HG02642 (cell line): ENCODE results near the gene SULF2.

Source experiments
- ATAC-seq: cut with Tn5 transposase; IDR thresholded peaks from one replicate; pipeline ENCODE4 v1.9.1; 2021; ENCODE audit warnings: mild to moderate bottlenecking; ENCODE audit not compliant: unreplicated experiment, poor library complexity

Gene SULF2

DNA sequence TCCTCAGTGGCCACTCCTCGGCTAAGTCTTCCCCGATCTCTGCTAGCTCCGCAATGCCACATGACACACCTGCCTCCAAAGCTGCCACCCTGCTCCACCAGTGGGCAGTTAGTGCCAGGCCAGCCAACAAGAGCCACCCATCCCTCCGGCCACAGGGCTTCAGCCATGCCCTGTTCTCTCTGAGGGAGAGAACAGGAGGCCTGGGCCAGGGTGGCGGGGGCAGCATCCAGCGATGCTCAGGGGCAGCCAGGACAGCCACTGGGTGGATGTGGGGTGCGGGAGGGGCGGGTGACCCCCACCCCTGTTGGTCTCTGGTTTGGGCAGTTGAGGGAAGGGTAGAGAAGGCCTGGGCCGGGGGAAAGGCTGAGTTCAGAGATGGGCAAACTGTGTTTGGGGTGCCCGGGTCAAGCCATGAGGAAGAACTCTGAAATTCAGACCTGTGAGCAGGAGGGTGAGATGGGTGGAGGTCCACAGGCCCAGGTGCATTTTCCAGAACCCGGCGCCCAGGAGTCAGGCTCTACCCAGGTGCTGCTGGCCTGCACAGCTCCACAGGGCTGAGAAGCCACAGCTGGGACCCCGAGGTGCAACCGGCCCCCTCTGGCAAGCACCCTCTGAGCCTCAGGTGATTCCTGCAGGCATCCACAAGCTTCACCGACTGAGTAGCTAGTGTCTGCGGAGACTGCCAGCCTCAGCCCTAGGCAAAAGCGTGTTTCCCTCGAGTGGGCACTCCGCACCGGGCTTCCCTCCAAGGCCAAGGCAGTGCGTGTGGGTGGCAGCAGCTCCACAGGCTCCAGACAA lies 91.1 kb downstream of the SULF2 start:
- no peak for ATAC-seq

DNA sequence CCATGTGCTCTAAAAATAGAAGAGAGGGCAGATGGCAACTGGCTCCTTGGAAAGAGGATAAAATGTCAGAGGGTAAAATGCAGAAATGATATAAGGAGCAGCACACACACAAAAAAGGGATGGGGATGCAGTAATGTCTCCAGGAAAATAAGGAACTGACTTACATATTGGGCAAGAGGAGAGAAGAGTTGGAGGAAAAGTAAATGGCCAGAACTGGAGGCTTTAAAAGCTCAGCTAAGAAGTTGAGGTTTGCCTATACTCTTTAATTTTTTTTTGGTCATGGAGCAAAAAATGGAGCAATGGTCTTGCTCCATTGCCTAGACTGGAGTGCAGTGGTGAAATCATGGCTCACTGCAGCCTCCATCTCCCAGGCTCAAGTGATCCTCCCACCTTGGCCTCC lies 93.7 kb downstream of the SULF2 start:
- no peak for ATAC-seq

DNA sequence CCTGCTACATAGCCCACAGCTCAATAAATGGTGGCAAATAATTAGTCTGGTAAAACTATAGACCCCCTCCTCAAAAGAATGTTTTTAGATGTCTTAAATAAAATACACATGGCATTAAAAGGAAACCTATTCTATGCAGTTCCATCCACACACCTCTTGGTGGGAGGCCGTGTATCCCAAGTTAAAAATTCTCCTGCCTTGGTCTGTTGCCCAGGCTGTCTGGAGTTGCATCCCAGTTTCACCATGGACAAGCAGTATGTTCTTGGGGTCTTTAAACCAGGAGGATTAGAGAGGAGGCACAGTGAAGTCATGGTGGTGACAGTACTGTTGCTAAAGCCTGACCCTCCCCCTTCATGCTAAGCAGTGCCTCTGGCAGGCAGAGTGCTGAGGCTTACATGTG lies 95.5 kb downstream of the SULF2 start:
- no peak for ATAC-seq

DNA sequence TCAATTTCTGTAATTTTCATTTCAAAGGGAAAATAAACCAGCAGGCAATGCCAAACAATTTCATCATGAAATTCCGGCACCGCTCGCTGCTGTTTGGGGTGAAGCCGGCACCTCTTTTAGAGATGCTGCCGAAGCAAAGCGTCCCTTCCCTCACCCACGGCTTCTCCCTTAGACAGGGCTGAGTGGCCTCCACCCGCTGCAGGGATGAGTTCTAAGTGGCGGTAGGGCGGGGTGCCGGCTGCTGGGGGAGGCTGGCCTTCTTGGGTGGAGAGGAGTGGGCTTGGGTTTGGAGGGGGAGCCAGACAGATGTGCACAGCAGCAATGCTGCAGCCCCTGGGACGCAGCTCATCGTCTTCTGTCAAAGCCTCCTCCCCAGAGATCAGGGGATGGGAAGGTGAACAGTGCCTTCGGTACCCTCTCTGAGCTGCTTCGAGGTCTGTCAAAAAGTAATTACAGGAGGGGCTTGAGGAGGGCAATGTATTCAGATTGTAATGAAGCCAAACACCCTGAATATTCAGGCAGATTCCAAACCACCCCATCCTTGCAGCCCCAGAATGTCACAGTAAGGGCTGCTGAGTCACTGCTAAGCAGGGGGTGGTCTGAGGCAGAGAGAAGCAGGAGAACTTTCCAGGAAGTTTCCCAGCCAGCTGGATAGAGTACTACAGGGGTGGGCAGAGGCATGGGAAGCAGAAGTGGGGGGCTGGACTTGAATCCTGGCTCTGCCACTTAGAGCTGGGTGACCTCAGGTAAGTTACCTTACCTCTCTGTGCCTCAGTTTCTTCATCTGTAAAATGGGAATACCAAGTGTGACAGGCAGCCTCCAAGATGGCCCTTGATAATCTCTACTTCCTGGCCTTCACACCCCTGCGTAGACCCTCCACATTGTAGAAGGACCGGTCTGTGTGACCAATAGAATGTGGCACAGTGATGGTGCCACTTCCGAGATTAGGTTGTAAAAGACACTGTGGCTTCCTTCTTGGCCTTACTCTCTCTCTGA lies 96.6 kb downstream of the SULF2 start:
- no peak for ATAC-seq

DNA sequence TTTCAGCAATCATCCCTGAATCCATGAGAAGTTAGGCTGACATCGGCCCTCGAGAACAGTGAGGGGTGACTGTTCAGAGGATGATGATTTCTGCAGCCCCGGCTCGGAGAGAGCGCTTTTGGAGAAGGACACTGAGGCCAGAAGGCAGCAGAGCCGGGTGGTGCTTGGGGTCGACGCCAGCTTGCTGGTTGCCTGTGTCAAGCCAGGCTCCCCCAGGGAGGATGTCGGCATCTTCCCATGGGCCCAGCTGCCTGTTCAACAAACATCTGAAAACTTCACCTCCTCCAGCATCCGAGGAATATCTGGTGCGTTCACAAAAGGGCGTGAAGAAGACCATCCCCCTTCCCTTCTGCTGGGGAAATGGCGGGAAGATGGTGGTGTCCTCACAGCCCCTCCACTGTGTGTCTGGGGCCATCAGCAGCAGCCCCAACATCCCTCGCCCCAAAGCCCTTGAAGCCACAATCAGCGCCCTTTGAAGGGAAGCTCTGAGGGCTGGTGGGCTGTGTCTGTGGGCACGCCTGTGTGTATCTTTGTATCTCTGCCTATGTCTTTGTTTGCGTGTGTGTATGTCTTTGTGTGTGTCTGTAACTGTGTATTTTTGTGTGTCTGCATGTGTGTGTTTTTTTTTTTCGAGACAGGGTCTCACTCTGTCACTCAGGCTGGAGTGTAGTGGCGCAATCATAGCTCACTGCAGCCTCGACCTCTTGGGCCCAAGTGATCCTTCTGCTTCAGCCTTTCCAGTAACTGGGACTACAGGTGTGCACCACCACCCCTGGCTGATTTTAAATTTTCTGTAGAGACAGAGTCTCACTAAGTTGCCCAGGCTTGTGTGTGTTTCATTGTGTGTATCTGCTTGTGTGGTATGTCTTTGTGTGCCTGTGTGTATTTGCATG lies 97.9 kb downstream of the SULF2 start:
- no peak for ATAC-seq

DNA sequence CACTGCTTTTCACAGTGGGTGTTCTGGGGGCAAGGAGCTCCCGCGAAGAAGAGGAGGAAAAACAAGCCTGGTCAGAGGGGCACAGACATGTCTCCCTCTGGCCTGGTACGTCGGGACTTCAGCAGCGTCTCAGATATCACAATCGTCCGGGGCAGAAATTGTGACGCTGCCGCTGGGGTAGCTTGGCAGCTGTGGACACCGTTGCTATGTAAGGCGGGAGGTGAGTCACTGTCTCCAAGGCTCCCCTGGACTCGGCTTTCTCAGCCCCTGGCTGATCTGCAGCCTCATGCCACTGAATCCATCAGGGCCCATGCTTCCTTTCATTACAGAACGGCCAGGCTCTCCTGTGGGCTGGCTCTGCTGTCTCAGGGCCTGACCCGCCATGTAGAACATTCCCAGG lies 98.7 kb downstream of the SULF2 start:
- no peak for ATAC-seq

DNA sequence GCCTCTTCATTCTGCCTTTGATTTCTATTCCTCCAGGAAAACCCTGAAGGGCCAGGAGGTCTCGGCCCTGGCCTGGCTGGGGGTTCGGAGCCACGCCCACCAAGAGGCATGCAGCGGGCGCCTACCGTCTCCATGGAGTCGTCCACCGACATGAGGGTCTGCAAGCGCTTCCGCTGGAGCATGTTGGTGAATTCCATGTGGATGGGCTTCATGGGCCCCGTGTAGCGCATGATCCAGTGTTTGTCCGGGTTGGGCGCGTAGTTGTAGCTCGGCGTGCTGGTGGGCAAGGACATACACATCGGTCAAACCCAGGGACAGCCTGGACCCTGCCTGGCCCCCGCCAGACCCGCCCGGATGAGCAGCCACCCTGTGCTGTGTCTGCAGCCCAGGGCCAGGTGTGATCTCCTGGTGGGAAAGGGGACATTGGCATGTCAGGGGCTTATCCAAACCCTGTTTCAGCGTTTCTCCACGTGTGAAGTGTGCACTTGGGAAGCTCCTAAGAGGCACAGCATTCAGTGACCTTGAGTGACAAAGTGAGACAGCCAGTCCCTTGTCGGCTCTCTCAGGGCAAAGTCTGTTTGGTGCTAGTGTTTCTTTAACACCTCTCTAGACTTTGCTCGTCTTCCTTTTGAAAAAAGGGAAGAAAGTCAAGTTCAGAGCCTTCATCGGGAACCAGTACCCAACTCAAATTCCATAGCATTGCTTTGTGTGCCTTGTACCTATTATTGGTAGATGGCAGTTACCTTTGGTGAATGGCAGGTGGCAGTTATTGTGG lies 100.8 kb downstream of the SULF2 start:
- ATAC-seq, result no peak

DNA sequence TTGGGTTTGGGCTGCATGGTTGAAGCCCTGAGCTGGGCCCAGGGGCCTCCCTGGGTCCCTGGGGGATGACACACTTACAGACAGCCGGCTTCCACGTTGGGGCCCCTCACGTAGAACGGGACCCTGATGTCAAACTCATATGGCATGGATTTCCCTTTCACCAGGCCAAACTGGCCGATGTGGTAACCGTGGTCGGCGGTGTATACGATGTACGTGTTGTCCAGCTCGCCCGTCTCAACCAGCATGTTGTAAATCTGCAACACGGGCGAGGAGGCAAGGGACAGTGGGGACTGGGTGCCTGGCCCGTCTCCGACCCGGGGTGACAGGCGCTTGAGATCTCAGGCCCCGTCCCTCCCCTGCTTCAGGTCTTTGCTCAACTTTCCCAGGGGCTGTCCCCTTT lies 102.4 kb downstream of the SULF2 start:
- no peak for ATAC-seq

DNA sequence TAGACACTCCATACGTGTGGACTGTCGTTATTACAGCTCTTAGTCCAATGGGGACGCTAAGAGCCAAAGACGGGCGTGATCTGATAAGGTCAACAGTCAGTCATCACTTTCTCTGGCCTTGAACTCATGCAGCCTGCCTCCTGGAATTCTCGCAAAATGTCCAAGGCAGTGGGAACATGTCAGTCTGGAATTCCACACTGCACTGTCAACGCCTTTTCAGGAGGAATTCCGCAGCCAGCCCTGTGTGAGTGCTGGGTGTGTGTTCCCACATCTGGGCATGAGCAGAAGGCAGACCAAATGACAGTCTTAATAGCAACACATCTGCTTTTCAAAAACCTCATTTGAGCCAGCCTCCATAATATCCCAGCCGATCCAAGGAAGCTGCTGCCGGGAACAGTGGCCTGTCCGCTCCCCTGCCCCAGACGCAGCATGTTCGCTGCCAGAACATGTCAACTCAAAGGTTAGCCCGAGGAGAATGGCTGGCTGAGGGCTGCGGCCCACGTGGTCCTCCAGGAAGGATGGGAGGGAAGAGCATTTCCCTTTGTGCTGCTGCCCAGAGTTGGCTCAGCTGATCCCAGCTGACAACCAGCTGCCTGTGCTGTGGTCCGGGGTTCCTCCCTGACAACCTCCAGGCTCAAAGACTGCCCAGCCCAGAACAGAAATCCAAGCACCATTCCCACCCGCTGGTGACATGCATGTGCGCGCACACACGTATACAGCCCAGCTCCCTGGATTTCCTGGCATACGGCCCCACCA lies 103.1 kb downstream of the SULF2 start:
- ATAC-seq, result no peak

DNA sequence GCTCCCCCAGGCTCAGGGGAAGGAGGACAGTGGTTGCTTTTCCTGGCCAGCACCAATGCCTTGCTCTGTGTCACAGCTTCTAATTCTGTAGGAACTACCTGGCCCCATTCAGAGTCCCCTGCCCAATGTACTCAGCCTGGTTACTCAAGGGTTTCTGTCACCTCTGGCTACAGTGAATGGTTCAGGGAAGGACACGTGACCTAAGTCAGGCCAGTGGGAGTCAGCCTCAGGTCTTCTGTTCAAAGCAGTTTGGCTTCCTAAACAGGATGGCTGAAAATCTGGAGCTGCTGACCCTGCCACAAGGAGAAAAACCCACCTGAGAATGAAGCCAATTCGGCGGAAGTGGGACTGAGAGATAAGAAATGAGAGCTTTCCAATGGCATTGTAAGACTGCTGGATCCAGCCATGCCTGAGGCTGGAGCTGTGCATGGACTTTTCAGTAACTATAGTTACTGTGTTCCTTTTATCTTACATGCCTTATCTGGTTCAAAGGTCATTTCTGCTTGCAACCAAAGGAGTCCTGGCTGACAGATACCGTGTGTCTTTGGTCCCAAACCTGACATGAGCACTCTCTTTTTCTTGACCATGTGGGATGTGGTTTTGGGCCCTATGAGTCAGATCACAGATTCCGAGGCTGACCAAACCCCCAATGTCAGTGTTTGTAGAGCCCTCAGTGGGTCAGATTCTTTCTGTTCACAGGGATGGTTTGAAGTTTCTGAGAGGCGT lies 104.3 kb downstream of the SULF2 start:
- no peak for ATAC-seq

DNA sequence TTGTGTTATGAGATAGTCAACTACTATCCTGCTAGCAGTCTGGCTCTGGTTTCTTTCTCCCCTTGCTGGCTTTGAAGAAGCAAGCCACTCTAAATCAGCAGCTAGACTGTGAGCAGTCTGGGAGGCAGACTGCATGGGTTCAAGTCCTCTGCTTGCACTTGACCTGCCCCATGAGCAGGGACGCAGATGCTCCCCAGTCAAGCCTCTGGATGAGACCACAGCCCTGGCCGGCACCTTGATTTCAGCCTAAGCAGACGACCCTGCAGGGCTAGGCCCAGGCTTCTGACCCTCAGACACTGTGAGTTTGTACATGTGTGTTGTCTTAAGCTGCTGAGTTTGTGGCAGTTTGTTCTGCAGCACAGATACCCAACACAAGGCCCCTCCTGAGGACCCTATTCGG lies 105.8 kb downstream of the SULF2 start:
- no peak for ATAC-seq

DNA sequence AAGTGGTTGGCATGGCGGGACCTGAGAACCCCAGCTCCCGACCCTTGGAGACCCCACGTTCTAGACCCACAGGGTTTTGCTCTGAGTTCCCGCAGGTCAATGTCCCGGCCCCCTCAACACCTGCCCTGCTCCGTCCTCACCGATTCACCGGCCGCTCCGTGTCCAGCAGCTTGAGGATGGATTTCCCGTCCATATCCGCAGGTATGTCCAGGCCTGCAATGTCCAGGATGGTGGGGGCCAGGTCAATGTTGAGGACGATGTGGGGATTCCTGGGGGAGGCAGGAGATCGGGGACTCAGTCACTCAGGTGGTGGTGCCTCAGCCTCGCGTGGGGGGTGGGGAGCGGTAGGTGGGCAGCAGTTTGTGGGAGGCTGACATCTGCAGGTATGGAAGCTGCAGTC lies 106.7 kb downstream of the SULF2 start:
- ATAC-seq, result no peak

DNA sequence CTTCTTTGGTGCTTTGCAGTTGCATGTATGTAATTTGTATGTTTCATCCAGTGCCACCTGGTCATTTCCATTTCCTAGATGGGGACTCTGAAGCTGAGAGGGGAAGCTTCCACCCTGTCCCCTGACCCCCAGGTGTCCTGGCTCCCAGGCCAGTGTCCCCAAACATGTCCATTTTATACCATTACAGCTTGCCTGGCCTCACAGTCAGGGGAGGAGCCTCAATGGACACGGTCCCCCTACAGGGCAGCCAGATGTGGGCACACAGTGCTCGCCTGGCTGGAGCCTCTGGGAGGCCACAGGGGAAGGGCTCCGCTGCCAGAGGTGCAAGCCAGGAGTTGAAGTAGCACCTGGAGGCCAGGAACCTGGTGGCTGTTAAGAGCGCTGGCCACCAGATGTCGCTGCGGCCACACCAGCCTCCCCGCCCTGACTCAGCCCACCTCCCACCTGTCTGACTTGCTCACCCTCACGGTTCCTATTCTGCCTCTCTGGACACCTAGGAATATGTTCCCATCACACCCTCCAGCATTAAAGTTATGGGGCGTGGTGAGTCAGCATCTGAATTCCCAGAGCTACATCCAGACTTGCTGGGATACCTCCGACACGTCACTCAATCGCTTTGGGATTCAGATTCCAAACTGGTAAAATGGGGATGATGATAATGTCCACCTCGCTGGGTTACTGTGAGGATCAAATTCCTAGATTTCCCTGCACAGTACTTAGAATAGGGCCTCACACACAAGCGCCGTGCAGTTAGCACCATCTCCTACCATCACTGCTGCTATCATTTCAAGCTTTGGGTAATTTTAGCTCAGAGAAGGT lies 107.4 kb downstream of the SULF2 start:
- no peak for ATAC-seq

DNA sequence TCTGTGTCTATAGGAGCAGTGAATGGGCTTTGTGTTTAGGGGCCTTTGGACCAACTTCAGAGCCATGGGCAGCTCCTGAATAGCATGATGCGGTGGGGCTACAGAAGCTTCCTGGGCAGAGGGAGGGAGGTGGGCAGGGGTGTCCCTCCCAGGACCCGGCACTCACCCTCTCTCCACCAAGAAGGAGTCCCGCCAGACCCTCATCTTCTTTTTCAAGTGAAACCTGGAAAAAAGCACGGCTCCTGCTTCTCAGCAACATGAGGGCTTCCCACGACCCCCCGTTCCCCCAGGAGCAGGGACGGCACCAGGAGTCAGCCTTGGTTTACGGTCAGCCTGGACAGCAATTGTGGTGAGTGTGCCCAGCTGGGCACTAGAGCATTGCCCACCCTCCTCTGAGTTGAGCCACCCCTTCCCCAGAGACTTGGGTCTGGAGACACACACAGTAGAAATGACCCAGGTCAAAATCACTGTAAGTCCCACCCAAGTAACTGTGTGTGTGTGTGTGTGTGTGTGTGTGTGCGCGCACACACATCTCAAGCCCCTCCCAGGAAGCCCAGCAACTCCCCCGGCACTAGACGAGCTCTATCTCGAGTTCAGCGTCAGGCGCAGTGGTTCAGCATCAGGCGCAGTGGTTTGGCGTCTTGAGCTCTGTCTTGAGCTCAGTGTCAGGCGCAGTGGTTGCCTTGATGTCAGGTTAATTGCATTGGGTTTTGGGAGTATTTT lies 108.2 kb downstream of the SULF2 start:
- ATAC-seq, result no peak

DNA sequence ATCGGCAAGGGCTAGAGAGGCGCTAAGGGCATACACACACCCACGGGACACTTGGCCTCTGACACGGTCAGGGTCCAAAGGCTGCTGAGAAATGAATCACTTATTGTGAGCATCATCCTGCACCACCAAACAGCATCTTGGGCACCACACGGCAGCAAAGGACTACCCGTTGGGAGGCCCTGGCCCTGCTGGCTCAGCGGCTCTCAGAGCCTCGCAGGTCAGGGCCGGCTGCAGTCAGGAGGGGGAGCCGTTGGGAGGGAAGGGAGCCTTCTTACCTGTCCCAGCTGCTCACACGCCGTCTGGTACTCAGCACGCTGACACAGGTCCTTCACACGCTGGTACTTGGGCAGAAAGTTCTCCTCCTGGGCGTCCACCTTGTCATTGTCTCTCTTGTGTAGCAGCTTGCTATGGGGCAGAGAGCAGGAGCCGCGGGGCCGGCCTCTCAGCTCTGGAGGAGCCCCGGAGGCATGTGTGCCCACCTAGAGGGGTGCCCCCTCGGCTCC lies 109.0 kb downstream of the SULF2 start:
- no peak for ATAC-seq
